ENCODE measurements around the gene INO80B. TPM values are rescaled to one million over a fixed set of nuclear protein-coding genes. Genes with fewer than 3 reads are reported as not detected.

Gene INO80B
- total and polyA plus RNA-seq, 2 of the 8 experiments (the other 6 are each of a cell fraction or from before 2014, with no cell fraction given): 3.9 to 18.5 TPM

DNA sequence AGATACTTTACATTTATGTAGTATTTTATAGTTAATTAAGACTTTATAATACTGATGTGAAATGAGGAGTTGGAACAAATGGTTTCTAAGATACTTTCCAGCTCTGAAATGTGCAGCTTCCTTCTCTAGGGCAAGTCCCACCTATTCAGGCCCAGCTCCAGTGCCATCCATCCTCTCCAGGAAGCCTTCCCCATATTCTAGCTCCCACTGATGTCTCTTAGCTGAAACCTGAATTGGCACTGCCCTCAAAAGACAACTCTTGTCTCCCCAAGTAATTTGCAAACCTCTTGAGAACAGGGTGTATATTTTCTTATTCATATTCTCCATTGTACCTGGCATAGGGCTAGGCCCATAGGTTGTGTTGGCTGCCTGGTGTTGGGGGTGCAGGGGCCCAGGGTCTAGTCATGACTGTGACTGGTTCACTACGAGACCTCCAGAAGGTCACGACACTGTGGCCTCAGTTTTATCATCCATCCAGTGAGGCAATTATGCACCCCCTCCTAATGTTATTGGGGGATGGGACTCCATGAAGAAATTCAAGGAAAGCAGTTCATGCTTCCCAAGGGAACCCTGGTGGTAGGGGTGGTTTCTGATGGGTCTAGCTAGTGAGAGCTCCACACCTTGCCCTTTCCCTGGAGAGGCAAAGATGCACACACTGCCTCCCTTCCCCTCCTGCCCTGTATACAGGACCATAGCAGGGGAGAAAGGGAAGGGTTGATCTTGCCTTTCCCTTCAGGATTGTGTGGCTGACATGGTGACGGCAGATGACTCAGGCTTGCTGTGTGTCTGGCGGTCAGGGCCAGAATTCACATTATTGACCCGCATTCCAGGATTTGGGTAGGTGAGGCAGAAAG, 30.5 kb upstream of the INO80B start:
- no peaks in the 10 kb centered on the region for H3K79me2 ChIP-seq (ENCODE audit: control insufficient read depth in 1 of 2, insufficient read depth in 2 of 2, low read length in 2 of 2)
- TF ChIP-seq POLR2AphosphoS5 (IDR thresholded peaks at IDR 0.05; ENCODE audit: low read depth, low read length): peak; percentile 17; the same call in 1 of the 2 replicates
- TF ChIP-seq HDAC2 (IDR thresholded peaks at IDR 0.05; ENCODE audit: borderline replicate concordance in 1 of 2, low read depth in 2 of 2, low read length in 2 of 2): no peak
- H2BK12ac ChIP-seq (ENCODE audit: low read depth, low read length): no peak overlapping the region
- no peak overlapping the region for H3K27ac ChIP-seq (ENCODE audit: low read depth, low read length)
- peaks cover 6 to 49% (median 33%) of the 10 kb centered on the region in 4 experiments; a peak in 6 of 8 replicates for H3K36me3 ChIP-seq (ENCODE audit: control insufficient read depth in 2 of 4, insufficient read depth in 4 of 4, low read length in 3 of 4)
- H2BK15ac ChIP-seq (ENCODE audit: low read length): no peak overlapping the region
- peaks cover 10% of the 10 kb centered on the region for H3K23me2 ChIP-seq (ENCODE audit: low read depth, low read length)
- no peak overlapping the region for H3K14ac ChIP-seq (ENCODE audit: insufficient read length)
- H3K9me3 ChIP-seq (ENCODE audit: insufficient read depth in 2 of 2, low read depth in 1 of 2, low read length in 1 of 2): no peaks in the 10 kb centered on the region
- peaks cover 1 to 18% of the 10 kb centered on the region in 2 experiments for H4K20me1 ChIP-seq (replicated peaks in 1 of 2; ENCODE audit: control insufficient read depth in 1 of 2, insufficient read depth in 2 of 2, low read length in 2 of 2)
- DNase-seq (ENCODE audit: low read depth in 1 of 2, low spot score in 2 of 2) (no peak), FAIRE-seq (no peak)
- no peak overlapping the region for H4K91ac ChIP-seq (replicated peaks; ENCODE audit: insufficient read length, low read length)
- no peak overlapping the region for H3K4me2 ChIP-seq (ENCODE audit: insufficient read depth in 1 of 2, low read depth in 2 of 2, low read length in 2 of 2)
- H4K5ac ChIP-seq (ENCODE audit: insufficient read length, low read depth, low read length): no peak overlapping the region
- no peak overlapping the region for H3K56ac ChIP-seq (replicated peaks; ENCODE audit: insufficient read length, low read depth, low read length)
- H2BK20ac ChIP-seq (ENCODE audit: low read length): no peak overlapping the region
- 89% methylated on average over 5 of the region's 5 CpGs; no CpG with 5 or more reads in 1 of the 2 experiments for WGBS, 2 experiments (ENCODE audit: extremely low coverage in 1 of 2, insufficient coverage in 1 of 2, insufficient read length in 1 of 2, insufficient replicate concordance in 2 of 2, low coverage in 1 of 2, low lambda C conversion rate in 2 of 2, missing lambda C conversion rate in 1 of 2)
- 0 out of 7 replicates have a peak, but pooled peaks cover 0 to 2% (median 0%) of the 10 kb centered on the region in 4 experiments for H3K27me3 ChIP-seq (replicated peaks in 1 of 4; ENCODE audit: control insufficient read depth in 3 of 4, extremely low read depth in 1 of 4, insufficient read depth in 3 of 4, low read length in 3 of 4)
- no peak overlapping the region for H3K4ac ChIP-seq (replicated peaks; ENCODE audit: insufficient read length, low read depth, low read length)
- H2AK5ac ChIP-seq (ENCODE audit: low read depth, low read length): no peak overlapping the region
- H4K8ac ChIP-seq (ENCODE audit: extremely low read depth, insufficient read depth, low read length): no peak overlapping the region
- CTCF ChIA-PET (ENCODE audit: partially characterized antibody): interaction anchor here (0.9 kb wide), 1 partner anchor 28 kb away, joined by 4 read pairs; no protein-coding TSS in a partner anchor
- H3K4me1 ChIP-seq (replicated peaks in 1 of 4; ENCODE audit: control insufficient read depth in 3 of 4, insufficient read depth in 4 of 4, low read length in 3 of 4): peaks cover 0 to 5% (median 3%) of the 10 kb centered on the region in 4 experiments; a peak in 3 of 7 replicates
- POLR2A ChIA-PET (ENCODE audit: partially characterized antibody): interaction anchor here (0.9 to 3.9 kb wide), 14 partner anchors 8 to 59 kb away, joined by 3 to 27 read pairs (median 5); partner anchors contain the start of genes CCDC142, INO80B, MRPL53 and TTC31
- H2BK5ac ChIP-seq (ENCODE audit: low read depth, low read length): no peak overlapping the region
- no peak overlapping the region for H3K23ac ChIP-seq (ENCODE audit: insufficient read length)
- H3K4me3 ChIP-seq (ENCODE audit: extremely low read depth in 1 of 4, insufficient read depth in 2 of 4, low read depth in 3 of 4, low read length in 4 of 4): no peak overlapping the region
- no peak overlapping the region for H3K18ac ChIP-seq (ENCODE audit: extremely low read depth, low read length)
- H2BK120ac ChIP-seq (replicated peaks; ENCODE audit: low read depth, low read length): no peak overlapping the region
- H2AFZ ChIP-seq (ENCODE audit: low read length): no peak overlapping the region
- H3K79me1 ChIP-seq (ENCODE audit: low read depth, low read length): 0 out of 2 replicates have a peak, but pooled peaks cover 1% of the 10 kb centered on the region
- no peak overlapping the region for H3K9ac ChIP-seq (replicated peaks in 1 of 4; ENCODE audit: extremely low read depth in 1 of 4, low read depth in 3 of 4, low read length in 3 of 4)
